ENCODE results near the gene NKIRAS2. TPM values are rescaled to one million over a fixed set of nuclear protein-coding genes. Genes with fewer than 3 reads are reported as not detected.
A peak's percentile ranks its signal among the peaks of the same experiment; 100 is the strongest.

NKIRAS2 gene
- total RNA-seq, 1 experiment from 2014 or later = 40.7 TPM

DNA sequence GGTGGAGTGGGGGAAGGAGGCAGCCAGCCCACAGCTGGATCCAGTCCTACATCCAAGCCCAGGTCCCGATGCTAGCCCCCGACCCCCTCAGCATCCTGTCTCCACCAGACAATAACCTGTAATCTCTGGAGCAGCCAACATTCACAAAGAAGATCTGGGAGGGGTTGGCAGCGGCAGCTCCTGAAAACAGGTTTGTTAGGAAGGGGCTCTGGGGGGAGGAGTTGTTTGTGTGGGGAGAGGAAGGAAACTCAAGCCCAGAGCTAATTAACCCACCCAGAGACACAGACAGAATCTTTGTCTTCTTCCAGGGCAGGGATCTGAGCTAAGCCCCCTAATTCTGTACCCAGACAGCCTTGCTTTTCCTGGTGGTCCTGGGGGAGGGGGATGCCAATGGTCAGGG lies 35.1 kb downstream of the NKIRAS2 start:
- DNase-seq (ENCODE audit: low read depth) = no peak

DNA sequence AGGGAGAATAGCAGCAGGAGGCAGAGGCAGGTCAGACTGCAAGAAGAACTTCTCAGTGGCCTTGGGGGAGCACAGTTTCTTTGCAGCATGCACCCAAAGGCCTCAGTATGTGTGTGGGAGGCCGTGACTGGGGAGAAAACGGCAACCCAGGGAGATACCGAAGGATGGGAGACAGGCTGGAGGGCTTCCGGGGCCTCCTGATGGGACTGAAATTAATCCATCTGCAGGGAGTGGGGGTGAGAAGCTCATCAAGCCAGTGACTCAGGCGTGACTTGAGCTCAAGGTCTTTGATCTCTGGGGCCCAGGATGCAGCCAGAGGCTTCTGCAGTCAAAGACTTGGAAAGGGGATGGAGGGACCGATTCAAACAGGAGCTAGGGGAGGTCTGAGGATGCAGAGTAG lies 35.6 kb downstream of the NKIRAS2 start:
- peak; percentile 61 for DNase-seq (ENCODE audit: low read depth)

- DNase-seq (ENCODE audit: low read depth) = no peak
Observed at GRCh38 chr17:42056635-42057034, 36.7 kb downstream of the NKIRAS2 start.

DNA sequence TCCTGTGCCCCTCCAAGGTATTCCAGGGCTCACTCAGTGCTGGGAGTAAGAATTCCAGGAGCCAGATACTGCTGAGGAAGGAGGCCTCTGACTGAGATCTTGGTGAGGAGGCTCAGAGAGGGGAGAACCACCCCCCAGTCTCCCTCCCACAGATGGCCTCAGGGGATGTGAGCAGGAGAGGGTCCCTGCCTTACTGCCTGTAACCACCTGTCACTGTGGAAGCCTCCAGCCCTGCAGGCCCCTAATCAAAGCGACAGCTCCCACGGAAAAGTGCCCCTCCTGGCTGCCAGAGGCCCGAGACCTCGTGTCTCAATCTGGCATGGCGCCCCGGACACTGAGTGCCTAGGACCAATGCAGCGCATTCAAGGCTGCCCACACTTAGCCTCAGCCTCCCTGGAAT lies 38.2 kb downstream of the NKIRAS2 start:
- DNase-seq (ENCODE audit: low read depth) = no peak

GRCh38 chr17:42059815-42060214 lies 39.9 kb downstream of the NKIRAS2 start:
- no peak for DNase-seq (ENCODE audit: low read depth)

DNA sequence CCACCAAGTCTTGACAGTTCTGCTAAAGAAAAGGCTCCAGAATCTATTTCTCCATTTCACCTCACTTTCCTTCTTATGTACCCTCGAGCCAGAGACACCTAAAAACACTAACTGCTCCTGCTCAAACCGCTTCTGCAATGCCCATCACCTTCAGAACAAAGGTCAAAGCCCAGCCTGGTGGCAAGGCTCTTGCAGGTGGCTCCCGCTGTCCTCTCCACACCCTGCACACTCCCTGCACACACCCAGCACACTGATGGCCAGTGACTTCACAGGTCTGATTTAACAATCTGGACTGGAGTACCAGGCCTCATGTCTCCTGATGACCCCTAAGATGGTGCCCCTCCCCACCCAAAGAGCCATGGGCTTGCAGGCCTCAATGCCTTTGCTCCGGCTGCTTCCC lies 40.3 kb downstream of the NKIRAS2 start:
- DNase-seq (ENCODE audit: low read depth) = no peak

GRCh38 chr17:42061646-42062487 lies 42.0 kb downstream of the NKIRAS2 start:
- DNase-seq (ENCODE audit: low read depth) = no peak

DNA sequence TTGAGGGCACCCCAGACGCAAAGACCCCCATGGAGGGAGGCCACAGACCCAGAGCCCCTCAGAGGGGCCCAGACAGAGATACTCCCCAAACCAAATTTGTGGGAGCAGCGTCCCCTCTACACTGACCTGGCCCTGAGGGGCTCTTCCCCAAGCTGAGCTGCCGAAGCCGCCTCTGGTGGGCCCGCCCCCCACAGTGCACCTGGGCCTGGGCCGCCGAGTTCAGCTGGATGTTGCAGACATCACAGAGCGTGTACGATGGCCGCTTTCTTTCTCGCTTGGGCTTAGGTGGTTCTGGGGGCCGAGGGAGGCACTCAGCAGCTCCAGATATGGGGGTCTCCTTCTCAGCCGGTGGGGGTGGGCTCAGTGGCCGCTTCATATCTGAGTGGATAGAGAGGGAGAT lies 42.8 kb downstream of the NKIRAS2 start:
- DNase-seq (ENCODE audit: low read depth) = no peak

GRCh38 chr17:42065201-42065600 lies 45.3 kb downstream of the NKIRAS2 start:
- DNase-seq (ENCODE audit: low read depth) = no peak

DNA sequence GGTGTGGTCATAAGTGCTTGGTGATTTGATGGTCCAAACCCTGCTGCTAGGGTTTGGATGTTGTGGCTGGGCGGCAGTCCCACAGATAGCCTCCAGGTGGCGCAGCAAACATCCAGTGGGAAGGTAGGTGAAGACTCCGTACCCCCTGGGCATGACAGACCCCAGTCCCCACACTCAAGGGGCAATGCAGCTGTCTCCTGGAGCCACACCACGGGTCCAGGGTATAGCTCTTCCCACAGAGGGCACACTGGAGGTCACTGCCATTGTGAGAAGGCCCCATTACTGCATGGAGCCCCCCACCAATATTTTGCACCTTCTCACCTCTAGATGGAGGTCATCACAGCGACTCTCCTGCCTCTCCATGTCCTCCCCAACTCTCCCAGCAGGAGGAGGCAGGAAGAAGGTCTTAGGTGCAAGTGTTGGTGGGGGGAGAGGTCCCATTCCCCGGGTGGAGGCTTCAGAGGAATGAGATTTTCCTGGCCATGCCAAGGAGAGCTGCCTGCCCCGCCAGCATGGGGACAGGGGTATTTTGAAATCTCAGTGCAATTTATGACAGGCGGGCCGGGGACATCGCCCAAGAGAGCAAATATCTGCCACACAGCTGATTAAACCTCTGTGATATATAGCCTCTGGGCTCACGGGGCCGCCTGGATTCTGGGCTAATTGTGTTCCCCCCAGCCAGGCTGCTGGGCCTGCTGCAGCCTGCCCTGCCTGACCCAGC lies 47.6 kb downstream of the NKIRAS2 start:
- DNase-seq (ENCODE audit: low read depth) = peak; percentile 66

DNA sequence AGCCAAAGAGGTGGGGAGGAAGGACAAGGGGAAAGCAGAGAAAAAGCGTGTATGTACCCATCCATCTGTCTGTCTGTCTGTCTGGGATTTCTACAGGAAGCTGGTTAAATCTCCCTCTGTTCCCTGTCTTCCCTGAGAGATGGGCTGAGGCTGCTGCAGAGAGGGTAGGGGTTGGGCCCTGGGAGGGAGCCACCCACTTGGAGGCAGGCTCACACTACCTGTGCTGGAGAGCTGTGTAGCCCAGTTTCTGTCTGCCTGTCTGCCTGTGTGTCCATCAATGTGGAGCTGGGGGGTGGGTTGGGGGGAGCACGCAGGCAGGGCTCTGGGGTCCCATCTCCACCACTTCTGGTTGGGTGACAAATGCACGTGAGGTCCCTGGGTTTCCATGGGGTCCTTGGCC lies 49.1 kb downstream of the NKIRAS2 start:
- DNase-seq (ENCODE audit: low read depth) = no peak

- peak; percentile 28 for DNase-seq (ENCODE audit: low read depth)
Observed at GRCh38 chr17:42071810-42072209, 51.9 kb downstream of the NKIRAS2 start.

- DNase-seq (ENCODE audit: low read depth) = peak; percentile 27
Observed at GRCh38 chr17:42072323-42073187, 52.7 kb downstream of the NKIRAS2 start.

Other genes with a start within 250 kb of the NKIRAS2 start
- gene JUP, start 233.4 kb upstream of the NKIRAS2 start, total RNA-seq (2014; rRNA removed; shearing (Covaris generic)) = 32.6 and 36.3 TPM in 2 replicates
- 44.4 and 60.9 TPM in 2 replicates for gene P3H4, start 208.1 kb upstream of the NKIRAS2 start, total RNA-seq (2014; rRNA removed; shearing (Covaris generic))
- 123 and 139 TPM in 2 replicates for gene FKBP10, start 207.1 kb upstream of the NKIRAS2 start, total RNA-seq (2014; rRNA removed; shearing (Covaris generic))
- 67.6 and 79.3 TPM in 2 replicates for gene NT5C3B, start 183.9 kb upstream of the NKIRAS2 start, total RNA-seq (2014; rRNA removed; shearing (Covaris generic))
- gene KLHL10, start 182.3 kb upstream of the NKIRAS2 start, total RNA-seq (2014; rRNA removed; shearing (Covaris generic)) = 0.74 TPM in 1 of 2 replicates, not detected in the other
- 26.8 and 27.8 TPM in 2 replicates for gene KLHL11, start 154.7 kb upstream of the NKIRAS2 start, total RNA-seq (2014; rRNA removed; shearing (Covaris generic))
- 115 and 124 TPM in 2 replicates for gene ACLY, start 101.1 kb upstream of the NKIRAS2 start, total RNA-seq (2014; rRNA removed; shearing (Covaris generic))
- 0.42 and 2.8 TPM in 2 replicates for gene ODAD4, start 89.5 kb upstream of the NKIRAS2 start, total RNA-seq (2014; rRNA removed; shearing (Covaris generic))
- 39.5 and 41.6 TPM in 2 replicates for gene CNP, start 53.3 kb upstream of the NKIRAS2 start, total RNA-seq (2014; rRNA removed; shearing (Covaris generic))
- 148 and 155 TPM in 2 replicates for gene DNAJC7, start 2.7 kb upstream of the NKIRAS2 start, total RNA-seq (2014; rRNA removed; shearing (Covaris generic))
- 0.23 and 0.30 TPM in 2 replicates for gene C17orf113, start 30.5 kb downstream of the NKIRAS2 start, total RNA-seq (2014; rRNA removed; shearing (Covaris generic))
- 0.34 and 0.63 TPM in 2 replicates for gene ZNF385C, start 78.4 kb downstream of the NKIRAS2 start, total RNA-seq (2014; rRNA removed; shearing (Covaris generic))
- 1.3 and 3.1 TPM in 2 replicates for gene DHX58, start 92.6 kb downstream of the NKIRAS2 start, total RNA-seq (2014; rRNA removed; shearing (Covaris generic))
- gene KAT2A, start 101.3 kb downstream of the NKIRAS2 start, total RNA-seq (2014; rRNA removed; shearing (Covaris generic)) = 2.9 and 4.9 TPM in 2 replicates
- gene HSPB9, start 102.7 kb downstream of the NKIRAS2 start, total RNA-seq (2014; rRNA removed; shearing (Covaris generic)) = 0.06 TPM in 1 of 2 replicates, not detected in the other
- 62.4 and 66.9 TPM in 2 replicates for gene RAB5C, start 134.9 kb downstream of the NKIRAS2 start, total RNA-seq (2014; rRNA removed; shearing (Covaris generic))
- under 0.01 TPM in 1 of 2 replicates, not detected in the other for gene KCNH4, start 161.1 kb downstream of the NKIRAS2 start, total RNA-seq (2014; rRNA removed; shearing (Covaris generic))
- gene HCRT, start 165.4 kb downstream of the NKIRAS2 start, total RNA-seq (2014; rRNA removed; shearing (Covaris generic)) = not detected in 2 replicates
- gene GHDC, start 174.4 kb downstream of the NKIRAS2 start, total RNA-seq (2014; rRNA removed; shearing (Covaris generic)) = 1.8 and 2.8 TPM in 2 replicates